Fibroblast of mammary gland (primary cell): ENCODE measurements around the gene HIGD1B.

Experiments
- DNase-seq: peaks from one replicate; pipeline ENCODE4 v3.0.0-alpha.2; 2010; ENCODE audit warnings: low read depth
- H3K4me3 ChIP-seq: 2 replicates; pipeline ENCODE4 v1.5.1; 2011; ENCODE audit warnings: low read depth, mild to moderate bottlenecking, low read length, moderate library complexity; ENCODE audit not compliant: control insufficient read depth
- CTCF ChIP-seq: conservative IDR thresholded peaks from 2 replicates; pipeline ENCODE4 v1.5.1; 2011; ENCODE audit warnings: low read depth, low read length, inconsistent platforms; ENCODE audit not compliant: control insufficient read depth, insufficient read depth

The HIGD1B gene

GRCh38 chr17:44865231-44865660 lies 17.6 kb downstream of the HIGD1B start:
- H3K4me3 ChIP-seq: no peak overlapping the region
- peak; percentile 87 for TF ChIP-seq CTCF
- peak; percentile 73 for DNase-seq

GRCh38 chr17:44865931-44866330 lies 18.2 kb downstream of the HIGD1B start:
- TF ChIP-seq CTCF: no peak
- peak; percentile 13 for DNase-seq
- H3K4me3 ChIP-seq: no peak overlapping the region

- H3K4me3 ChIP-seq: no peak overlapping the region
- DNase-seq: no peak
- TF ChIP-seq CTCF: no peak
Observed at GRCh38 chr17:44867841-44868240, 20.2 kb downstream of the HIGD1B start.

GRCh38 chr17:44871556-44871955 lies 23.9 kb downstream of the HIGD1B start:
- DNase-seq: no peak
- no peak for TF ChIP-seq CTCF
- no peak overlapping the region for H3K4me3 ChIP-seq

GRCh38 chr17:44872131-44872768 lies 24.6 kb downstream of the HIGD1B start:
- no peak overlapping the region for H3K4me3 ChIP-seq
- no peak for TF ChIP-seq CTCF
- no peak for DNase-seq

GRCh38 chr17:44875761-44876160 lies 28.1 kb downstream of the HIGD1B start:
- no peak overlapping the region for H3K4me3 ChIP-seq
- no peak for DNase-seq
- no peak for TF ChIP-seq CTCF

- DNase-seq: no peak
- TF ChIP-seq CTCF: no peak
- no peak overlapping the region for H3K4me3 ChIP-seq
Observed at GRCh38 chr17:44877121-44877520, 29.4 kb downstream of the HIGD1B start.
